GM18511 (cell line): ENCODE results near the gene EXOSC2.

Experiments
- ATAC-seq: cut with Tn5 transposase; IDR thresholded peaks from one replicate; pipeline ENCODE4 v1.9.1; 2021; ENCODE audit warnings: mild to moderate bottlenecking, moderate library complexity; ENCODE audit not compliant: unreplicated experiment

Gene EXOSC2, protein sequence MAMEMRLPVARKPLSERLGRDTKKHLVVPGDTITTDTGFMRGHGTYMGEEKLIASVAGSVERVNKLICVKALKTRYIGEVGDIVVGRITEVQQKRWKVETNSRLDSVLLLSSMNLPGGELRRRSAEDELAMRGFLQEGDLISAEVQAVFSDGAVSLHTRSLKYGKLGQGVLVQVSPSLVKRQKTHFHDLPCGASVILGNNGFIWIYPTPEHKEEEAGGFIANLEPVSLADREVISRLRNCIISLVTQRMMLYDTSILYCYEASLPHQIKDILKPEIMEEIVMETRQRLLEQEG

DNA sequence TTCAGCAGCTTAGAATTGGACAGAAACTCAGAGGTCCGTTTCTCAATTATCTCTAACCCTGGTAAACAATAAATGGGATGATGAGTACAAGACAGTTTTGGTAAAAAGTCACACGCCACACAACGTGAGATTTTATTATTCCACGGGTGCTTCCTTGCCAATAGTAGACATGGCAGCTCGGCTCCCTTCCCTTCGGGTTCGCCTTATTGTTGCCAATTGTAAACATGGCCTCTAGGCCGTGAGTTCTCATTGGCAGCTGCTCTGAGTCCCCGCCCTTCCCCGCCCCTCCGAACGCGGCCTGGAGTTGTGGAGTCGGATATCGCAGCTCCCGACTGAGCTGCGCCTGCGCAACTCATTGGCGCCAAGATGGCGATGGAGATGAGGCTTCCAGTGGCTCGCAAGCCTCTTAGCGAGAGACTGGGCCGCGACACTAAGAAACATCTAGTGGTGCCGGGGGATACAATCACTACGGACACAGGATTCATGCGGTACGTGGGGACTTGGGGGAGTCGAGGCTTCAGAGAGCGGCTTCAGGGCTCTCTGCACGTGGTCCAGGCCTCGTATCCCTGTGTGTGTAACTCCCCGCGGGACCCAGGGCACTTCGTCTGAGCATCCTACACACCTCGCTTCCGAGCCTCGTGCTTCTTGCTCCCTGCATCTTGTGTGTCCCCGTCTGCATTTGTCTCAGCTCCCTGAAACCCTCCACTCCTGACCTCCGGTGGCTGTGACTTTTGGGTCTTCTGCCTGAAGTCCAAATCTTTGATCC lies at the start of gene EXOSC2:
Gene EXOSC2 (plus strand): TSS at position 355 of the 766 bp plus-strand sequence. CDS start 12 bp downstream, at position 367.
- ATAC-seq: peak; percentile 95

DNA sequence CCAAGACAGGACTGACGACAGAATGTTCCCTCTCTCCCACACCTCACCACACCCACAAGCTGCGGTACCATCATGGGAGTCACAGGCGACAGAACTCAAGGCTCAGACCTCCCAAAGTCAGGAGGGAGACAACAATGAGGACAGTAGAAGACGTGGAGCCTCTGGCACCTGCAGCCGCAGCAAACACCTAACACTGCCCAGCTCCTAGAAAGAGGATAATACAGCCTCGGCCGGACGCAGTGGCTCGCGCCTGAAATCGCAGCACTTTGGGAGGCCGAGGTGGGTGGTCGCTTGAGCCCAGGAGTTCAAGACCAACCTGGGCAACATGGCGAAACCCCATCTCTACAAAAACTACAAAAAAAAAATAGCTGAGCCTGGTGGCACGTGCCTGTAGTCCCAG lies 42.4 kb upstream of the EXOSC2 start:
- ATAC-seq: no peak

DNA sequence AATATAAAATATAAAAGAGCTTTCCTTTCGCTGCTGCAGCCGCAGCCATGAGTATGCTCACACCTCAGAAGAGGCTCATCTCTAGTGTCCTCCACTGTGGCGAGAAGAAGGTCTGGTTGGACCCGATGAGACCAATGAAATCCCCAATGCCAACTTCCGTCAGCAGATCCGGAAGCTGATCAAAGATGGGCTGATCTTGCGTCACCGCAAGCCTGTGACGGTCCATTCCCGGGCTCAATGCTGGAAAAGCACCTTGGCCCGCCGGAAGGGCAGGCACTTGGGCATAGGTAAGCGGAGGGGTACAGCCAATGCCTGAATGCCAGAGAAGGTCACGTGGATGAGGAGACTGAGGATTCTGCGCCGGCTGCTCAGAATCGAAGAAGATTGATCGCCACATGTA lies 41.8 kb upstream of the EXOSC2 start:
- ATAC-seq: no peak

DNA sequence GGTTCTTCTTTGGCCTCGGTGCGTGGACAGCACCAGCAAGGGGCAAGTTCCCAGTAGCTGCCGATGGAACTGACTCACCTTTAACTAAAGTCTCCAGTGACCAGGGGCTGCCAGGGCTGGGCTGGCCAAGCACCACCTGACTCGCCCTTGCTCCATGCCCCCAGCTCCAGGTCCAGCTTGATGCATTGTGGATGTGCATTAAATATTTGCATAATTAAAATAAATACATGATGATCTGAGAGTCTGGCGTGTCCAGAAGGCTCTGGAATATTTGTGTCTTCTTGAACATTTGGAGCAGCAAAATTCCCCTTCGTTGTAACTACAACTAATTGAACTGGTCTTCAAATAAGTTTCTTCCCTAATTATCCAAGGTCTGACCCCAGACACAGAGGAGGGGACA lies 38.7 kb upstream of the EXOSC2 start:
- no peak for ATAC-seq

DNA sequence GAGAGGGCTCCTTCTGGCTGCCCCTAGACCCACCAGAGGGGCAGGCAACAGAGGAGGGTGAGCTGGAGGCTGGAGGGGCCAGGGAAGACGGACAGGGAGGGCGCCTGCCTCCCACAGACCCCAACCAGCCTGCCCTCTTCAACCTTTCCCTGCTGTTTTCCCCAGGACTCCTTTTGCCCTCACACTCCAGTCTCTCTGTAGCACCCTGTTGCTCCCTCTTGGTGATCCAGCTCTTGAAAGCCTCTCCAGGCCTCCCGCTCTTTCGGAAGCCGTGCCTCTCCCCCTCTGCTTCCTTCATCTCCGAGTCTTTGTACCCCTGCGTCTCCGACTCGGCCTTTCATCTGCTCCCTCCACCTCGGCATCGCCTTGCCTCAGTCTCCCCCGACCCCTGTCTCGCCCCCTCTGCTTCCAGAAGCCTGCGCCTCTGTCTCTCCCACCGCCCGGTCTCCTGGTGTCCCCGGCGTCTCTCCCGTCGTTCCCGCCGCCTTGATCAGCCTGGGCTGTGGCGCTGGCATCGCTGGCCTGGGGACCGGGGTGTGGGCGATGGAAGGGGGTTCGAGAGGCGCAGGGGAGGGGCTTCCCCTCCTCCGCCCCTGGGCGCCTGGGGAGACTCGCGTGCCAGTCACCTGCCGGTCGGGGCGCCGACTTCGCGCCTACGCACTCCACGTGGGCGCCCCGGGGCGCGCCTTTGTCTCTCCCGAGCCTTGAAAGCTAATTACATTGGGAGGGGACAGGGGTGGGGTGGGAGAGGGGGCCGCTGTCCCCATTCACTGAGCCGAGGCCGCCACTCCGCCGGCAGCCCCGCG lies 34.5 kb upstream of the EXOSC2 start:
- no peak for ATAC-seq

DNA sequence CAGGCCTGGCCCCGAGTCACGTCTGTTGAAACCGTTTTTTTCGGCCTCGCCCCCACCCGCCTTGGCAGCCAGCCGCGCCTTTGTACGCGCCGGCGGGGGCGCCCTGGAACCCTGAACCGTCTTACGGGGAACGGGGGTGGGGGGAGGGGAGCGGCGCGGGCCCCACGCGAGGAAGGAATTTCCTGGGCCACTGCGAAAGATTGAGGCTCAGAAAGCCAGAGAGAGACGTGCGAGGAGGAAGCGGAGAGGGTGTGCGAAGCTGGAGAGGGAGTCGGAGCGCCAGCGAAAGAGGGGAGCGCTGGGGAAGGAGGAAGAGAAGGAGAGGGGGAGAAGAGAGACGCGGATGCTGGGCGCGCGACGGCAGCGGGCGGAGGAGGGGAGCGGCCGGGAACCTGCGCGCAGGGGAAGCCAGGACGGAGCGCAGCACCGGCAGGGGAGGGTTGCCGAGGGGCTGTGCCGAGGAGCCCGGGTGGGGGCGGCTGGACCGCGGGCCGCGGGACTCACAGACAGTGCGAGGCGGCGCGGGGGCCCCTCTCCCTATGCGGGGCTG lies 33.8 kb upstream of the EXOSC2 start:
- ATAC-seq: no peak

DNA sequence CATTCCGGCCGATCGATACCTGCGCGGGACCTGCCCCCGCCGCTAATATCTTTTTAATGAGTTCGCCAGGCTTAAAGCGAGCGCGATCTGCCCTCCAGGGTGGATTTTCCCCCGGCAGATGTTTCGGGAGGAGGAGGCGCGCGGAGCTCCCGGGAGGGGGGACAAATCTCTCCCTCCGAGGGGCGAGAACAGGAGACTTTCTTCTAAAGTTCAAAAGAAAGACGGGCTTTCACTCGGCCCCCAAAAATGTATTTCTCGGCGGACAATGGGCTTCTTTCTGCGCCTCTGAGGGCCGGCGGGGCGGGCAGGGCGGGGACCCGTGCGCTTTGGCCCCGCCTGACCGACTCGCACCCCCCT lies 33.3 kb upstream of the EXOSC2 start:
- ATAC-seq: no peak

DNA sequence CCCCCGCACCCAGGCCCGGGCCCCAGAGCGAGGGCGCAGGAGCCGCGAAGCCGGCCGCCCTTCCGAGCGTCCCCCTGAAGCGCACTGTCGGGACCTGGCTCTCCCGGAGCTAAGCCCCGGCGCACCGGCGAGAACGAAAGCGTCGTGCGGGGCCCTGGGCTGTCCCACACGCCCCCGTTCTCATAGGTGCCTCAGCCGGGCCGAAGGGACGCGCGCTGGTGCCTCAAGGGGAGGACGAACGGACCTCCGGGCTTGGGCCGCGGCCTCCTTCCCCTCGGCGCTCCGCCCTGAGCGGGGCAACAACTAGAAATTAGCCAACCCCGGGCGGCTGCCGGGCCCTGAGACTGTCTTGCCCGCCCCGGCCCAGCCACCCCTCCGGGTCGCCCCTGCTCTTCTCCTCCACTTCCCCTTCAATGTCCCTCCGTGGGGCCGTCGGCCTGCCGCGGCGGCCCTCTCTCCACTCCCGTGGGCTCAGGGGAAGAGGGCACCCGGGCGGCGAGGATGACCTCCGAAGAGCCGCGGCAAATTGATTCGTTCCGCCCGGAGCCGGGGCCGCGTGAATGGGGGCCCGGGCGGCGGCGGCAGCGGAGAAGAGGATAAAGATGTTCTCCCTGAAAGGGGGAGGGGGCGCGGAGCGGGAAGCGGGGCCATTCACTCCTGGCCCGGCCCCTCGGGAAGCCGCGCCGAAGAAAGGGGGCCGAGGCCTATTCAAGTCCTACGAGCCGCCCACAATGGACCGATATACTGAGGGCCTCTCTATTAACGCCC lies 32.7 kb upstream of the EXOSC2 start:
- ATAC-seq: no peak

DNA sequence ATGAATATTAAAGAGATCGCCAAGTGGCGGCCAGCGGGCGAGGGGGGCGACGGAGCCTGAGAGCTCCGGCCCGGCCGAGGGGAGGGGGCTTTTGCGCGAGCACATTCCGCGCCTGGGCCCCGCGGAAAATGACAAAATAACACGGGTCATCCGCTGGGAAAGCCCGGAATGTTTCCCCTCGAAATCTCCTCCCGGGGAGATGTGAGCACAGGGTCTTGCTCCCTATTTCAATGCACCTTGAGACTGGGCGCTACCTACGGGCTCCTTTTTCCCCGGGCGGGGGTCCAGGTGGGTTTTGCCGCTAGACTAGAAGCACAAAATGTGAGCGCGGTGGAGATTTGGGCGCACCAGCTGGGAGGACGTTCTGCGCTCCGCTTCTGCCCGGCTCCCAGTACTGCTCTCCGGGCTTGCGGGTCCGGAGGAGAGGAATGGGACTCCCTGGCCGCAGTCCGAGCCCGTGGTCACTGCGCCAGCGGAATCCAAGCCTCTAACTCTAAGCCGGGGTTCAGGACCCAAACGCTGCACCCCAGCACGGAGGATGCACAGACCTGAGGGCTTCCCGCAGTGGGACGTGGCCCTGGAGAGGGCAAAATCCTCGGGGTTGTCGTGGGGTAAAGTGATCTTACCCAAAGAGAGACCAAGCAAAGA lies 32.0 kb upstream of the EXOSC2 start:
- no peak for ATAC-seq

DNA sequence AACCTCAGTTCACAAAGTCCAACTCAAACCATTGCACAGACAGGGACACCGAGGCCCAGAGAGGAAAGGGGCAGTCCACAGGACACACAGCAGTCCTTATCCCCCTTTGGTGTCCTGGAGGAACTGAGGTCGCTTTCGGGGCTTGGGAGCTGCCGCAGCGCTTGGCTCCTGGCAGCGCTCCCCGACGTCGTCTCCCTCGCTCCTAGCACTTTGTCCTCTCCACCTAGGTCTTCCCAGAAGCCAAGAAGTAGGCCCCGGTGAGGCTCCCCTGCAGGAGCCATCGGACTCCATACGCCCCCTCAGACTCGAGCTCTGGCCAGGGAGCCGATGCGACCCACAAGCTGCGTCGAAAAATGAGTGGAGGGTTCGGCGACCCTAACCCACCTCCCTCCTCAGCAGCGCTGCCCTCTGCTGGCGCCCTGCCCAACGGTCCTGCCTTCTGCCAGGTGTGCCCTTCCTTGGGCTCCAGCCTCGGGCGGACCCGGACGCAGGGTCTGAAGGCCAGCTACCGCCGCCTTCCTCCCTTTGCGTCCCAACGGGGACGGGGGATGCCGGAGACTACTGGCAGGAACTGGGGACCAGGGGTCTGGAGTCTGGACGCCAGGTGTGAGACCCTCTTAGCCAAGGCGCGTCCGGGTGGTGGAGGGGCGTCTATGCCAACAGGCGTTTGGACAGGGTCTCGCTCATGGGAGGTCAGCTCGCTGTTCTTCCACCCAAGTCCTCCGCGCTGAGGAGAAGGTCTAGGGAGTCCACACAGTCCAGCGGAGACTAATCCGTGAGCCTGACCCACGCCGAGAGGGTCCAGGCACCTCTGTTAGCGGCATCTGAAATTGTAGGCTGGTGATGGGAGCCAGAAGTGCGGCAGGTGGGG lies 31.2 kb upstream of the EXOSC2 start:
- no peak for ATAC-seq

DNA sequence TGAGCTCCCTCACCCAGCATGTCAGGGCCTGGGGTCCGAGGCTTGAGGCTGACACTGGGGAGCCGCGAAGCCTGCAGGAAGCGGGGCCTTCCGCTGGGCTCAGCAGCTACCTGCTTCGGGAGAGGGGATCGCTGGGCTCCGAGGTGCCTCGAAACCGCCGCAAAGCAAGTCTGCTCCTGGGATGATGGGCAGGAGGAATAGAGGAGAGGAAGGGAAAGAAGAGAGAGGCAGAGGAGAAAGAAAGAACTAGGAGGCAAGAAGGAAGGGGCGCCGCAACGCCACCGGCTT lies 30.7 kb upstream of the EXOSC2 start:
- ATAC-seq: no peak

DNA sequence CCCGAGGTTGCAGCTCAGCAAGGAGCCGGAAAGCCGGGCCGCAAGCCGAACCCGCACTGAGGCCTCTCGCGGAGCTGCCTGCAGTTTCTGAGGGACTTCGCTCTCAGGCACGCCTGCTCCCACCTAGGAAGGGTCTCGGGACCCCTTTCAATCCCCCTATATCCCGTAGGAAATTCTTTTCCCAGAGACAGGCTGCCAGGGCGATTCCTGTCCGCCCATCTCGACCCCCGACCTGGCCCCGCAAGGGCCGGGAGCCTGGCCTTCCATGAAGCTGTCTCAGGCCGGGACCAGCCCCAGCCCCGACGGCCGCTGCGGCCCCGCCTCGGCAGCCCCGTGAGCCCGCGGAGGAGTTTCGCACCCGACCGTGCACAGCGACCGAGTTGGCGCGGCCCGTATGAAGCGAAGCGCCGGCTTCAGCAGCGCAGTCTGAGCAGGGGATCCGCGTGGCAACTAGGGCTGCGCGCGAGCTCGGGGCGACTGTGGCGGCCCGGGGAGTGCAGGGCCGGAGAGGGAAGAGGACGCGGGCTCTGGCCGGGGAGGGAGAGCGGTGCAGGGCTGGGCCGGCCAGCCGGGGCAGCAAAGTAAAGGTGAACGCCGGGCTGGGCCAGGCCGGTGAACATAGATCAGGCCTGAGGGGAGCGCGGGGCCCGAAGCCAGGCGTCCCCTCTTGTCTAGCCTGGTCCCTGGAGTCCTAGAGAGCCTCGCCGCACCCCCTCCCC lies 30.2 kb upstream of the EXOSC2 start:
- ATAC-seq: no peak

DNA sequence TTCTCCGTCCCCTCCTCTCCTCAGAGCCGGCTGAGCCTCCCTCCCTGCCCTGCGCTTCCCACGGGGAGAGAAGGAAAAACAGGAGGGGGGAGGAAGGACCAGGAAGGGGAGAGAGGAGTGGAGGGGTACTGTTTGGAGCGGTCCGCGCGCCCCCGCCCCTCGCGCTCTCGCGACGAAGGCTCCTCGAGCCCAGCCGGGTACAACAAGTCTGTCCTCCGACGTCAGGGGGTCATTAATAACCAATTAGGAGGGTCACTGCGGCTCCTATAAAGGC lies 29.7 kb upstream of the EXOSC2 start:
- ATAC-seq: no peak

DNA sequence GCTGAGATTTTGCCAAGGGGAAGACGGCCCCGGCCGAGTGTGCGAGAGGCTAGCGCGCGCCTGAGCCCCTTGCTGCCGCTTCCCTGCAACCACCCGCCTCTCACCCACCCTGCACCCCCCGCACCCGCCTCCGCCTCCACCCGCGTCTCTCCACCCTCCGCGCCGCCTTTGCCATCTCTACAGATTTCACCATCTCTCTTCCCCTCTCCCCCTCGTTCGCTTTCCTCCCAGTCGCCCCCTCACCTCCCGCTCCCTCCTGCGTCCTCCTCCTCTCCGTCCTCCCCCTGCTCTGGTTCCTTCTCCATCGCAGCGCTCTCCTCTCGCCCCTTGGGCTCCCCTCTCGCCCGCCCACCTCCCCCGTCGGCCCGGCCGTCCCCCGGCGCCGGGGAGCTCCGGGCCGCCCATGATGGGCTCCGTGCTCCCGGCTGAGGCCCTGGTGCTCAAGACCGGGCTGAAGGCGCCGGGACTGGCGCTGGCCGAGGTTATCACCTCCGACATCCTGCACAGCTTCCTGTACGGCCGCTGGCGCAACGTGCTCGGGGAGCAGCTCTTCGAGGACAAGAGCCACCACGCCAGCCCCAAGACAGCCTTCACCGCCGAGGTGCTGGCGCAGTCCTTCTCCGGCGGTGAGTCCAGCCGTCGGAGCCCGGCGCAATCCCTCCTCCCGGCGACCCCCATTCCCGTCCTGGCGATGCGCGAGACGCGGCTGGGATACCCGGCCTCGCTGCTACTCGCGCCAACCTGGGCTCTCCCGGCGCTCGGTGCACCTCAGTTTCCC lies 29.1 kb upstream of the EXOSC2 start, which contains the start of gene PRDM12:
Gene PRDM12 (plus strand): TSS at position 344 of the 778 bp plus-strand sequence. CDS start 60 bp downstream, at position 404.
- no peak for ATAC-seq

DNA sequence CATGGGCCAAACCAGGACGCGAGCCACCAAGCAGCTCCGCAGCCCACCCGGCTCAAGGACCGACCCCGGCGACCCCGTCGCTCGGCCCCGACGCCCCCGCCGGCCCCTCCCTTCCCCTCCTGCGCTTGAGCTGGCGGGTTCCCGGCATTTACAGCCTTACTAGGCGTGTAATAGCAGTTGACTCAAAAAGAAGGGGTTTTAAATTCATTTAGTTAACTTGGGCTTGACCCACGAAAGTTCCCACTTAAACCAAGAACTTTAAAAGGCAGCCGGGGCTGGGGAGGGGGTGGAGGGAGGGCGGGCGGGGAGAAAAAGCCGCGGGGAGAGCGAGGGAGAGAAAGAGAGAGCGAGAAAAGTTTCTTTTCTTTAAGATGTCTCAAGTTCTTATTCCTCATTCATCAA lies 28.6 kb upstream of the EXOSC2 start:
- no peak for ATAC-seq

DNA sequence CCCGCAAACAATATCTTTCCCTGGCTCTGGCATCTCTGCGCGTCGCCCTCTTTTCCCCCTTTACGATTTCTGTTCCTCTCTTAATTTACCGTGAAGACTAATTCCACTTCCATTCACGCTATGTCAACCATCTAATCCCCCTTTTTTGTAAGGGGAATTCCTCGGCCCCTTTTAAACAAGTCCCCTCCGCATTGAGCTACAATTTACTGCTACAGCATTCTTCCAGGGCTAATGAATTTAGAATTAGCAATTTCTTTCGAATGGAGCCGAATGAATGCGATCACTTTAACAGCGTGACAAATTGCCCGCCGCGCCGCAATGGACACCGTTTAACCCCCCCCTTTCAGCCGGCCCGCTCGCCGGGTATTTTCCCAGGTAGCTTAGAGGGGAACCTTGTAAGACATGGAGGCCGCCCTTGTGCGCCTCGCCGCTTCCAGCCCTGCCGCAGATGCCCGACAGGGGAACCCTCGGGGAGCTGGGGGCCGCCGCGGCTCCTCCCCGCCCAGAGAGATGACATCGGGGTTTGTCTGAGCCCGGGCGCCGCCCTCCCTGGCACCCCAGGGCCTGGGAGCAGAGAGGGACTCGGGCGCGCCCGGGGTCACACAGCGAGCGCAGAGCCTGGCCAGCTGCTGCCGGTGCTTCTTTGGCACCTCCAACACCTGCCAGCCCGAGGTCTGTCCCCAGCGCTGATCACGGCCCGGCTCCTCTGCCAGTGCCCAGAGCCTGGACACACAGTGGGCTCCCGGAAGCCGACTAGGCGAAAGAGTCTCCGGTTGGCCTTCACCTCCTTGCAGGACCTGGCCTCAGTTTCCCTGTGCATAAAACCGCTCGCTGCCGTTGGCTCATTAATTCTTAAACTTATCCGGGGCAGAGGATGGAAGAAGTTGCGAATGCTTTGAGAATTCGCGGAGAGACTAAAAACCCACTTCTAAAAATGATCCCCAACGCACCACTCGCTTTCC lies 27.9 kb upstream of the EXOSC2 start:
- no peak for ATAC-seq
